Sciatic nerve (tissue), 2 donors: ENCODE data around the gene PRKAA1. TPM values are rescaled to one million over a fixed set of nuclear protein-coding genes. Genes with fewer than 3 reads are reported as not detected.
"Not testable (repeated sequence)": the region's sequence is repeated elsewhere in the genome, so short reads cannot be mapped to it uniquely, and the experiment has no call there.

Experiments
- ATAC-seq: fragments of 200-7000 bp; cut with Tn5 transposase; one replicate; pipeline ENCODE4 v1.9.1; 2020; ENCODE audit warnings: mild to moderate bottlenecking, moderate library complexity
- DNase-seq: peaks from one replicate; pipeline ENCODE4 v3.0.0-alpha.2; 2020; ENCODE audit warnings: low spot score
- intact Hi-C: fragments of 100-400 bp; cut with DNase I; formaldehyde crosslinking; loops from one replicate; pipeline ENCODE4 v1.14.2; 2022
- total RNA-seq: library from RNA; stranded (reverse); fragmentation: NEBNext Ultra II Directional; extraction: Animal tissue kit (Norgen Biotek cat#: 25700); gene quantifications from one replicate; pipeline ENCODE4 v1.2.1, GENCODE V29; 2021
- donor health status: DM: no; HTN: no; CAD: no.
- donor health status: DM: no; HTN: no; CAD: no.

PRKAA1 gene
- total RNA-seq, 1 donor from 2014 or later, result 78.4 TPM

DNA sequence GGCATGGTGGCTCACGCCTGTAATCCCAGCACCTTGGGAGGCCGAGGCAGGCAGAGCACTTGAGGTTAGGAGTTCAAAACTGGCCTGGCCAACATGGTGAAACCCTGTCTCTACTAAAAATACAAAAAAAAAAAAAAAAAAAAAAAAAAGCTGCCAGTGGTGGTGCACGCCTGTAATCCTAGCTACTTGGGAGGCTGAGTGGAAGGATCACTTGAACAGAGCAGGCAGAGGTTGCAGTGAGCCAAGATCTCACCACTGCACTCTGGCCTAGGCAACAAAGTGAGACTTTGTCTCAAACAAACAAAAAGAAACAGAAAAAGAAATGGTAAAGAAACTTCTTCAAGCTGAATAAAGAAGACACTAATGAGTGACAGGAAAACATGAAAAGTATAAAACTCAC is 11.5 kb downstream of the PRKAA1 start:
- DNase-seq, intact Hi-C loops, ATAC-seq: not testable (repeated sequence)

DNA sequence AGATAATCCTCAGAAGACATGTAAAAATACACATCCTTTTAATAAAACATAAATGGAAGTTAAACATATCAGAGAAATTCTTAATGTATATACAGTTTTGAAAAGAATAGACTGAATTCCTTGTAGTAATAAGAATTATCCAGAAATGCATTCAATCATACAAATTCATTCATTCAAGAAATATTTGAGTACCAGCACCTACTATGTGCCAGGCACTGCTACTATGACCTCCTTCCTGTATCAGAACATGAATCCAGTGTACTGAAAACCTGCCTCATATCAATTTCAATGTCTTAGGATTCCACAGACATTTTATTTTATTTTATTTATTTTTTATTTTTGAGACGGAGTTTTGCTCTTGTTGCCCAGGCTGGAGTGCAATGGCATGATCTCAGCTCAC is 13.3 kb downstream of the PRKAA1 start:
- DNase-seq (no peak), ATAC-seq (no peak)
- intact Hi-C loops, result no loop called here

DNA sequence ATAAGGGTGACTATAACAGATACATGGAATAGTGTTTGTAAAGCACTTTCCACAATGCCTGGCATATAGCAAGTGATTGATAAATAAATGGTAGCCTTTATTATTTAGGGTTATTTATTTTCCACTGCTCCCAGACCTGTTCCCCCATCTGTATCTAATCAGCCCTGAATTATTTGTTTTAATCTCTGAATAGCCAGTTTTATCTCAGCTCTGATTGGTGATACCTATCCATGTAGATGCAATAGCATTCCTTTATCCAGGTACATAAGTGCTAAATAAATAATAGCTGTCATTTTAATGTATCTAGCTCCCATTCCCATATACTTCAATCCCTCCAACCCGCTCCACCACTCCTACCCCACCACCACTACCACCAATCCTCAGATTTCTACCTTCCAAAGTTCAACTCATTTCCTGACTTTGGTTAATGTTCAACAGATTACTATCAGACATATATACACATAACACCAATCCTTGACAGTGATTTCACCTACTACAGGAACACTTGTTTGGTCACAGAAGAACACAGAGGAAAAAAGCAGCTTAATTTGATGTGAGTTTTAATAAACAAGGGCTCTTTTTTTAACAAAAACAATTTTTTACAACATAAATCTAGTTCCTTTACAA is 14.0 kb downstream of the PRKAA1 start:
- intact Hi-C loops, result no loop called here
- ATAC-seq (no peak), DNase-seq (no peak)

DNA sequence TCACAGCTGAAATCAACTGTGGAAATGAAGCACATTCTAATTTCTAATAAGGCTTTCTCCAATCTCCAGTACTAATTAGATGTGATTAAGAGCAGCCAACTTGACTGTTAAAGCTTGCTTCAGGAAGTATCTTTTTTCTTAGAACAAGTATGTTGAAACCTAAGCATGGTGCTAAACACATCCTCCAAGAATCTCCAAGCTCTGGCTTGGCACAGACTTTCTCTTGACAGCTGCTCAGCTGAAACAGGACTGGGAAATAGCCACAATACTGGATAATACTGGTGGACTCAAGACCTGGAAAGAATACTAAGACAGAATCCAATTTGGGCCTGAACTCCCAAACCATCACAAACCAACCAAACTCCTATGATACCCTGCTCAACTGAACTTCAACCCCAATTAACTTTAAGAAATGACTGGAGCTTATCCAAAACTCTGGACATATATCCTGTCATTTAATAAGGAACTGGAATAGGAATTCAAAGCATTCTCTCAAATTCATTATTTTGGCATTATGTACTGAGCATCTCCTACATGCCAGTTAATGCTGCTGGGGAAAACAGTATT is 16.2 kb downstream of the PRKAA1 start:
- peak; percentile 80 for ATAC-seq

DNA sequence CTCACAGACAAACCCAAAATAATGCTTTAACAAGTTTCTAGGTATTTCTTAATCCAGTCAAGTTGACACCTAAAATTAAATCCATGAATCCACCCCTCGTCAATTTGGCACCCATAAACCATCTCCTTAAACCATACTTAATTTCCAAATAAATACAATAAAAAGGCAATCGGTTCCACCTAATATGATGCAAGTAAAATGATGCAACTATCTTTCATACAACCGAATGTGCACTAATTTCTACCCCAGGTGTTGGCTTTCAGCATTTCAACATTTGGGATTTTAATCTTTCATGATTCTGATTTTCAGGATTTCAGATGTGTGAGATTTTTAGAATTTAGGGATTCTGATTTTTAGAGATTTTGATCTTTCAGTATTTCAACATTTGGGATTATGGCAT is 17.3 kb downstream of the PRKAA1 start:
- ATAC-seq (no peak), DNase-seq (no peak)
- intact Hi-C loops, result no loop called here

More for the DNA sequence above, 16.2 kb downstream of the PRKAA1 start:
- intact Hi-C loops, result no loop called here
- DNase-seq, result no peak

DNA sequence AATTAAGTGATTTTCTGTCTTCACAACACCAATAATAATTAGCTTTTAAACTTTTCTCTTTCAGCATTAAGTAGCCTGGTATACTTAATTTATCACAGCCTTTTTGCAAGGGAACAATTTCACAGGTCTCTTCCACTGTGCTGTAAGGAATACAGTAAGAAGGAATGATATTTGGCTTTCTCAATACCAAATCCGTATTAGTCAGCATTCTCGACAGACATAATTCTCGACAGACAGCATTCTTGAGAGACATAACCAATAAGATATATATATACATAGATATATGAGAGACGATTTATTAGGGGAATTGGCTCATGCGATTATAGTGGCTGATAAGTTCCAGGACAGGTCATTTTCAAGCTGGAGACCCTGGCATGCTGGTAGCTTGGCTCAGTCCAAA is 18.0 kb downstream of the PRKAA1 start:
- no peak for ATAC-seq
- no peak for DNase-seq
- intact Hi-C loops, result no loop called here

DNA sequence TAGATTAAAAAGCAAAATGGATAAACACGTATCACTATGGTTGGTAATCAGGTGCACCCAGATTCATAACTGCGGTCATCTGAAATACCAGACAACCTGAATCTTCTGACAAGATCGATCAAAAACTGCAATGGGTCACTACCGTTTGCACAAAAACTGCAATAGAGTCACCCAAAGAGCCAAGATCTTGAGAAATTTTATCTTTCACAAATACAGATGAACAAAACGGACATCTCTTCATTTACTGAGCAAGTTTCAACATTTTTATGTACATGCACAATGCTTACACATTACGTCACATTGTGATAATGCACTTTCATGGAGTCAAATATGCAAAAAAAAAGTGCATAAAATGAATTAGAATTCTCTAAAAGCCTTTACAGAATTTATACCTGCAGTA is 18.6 kb downstream of the PRKAA1 start:
- no peak for ATAC-seq
- no peak for DNase-seq
- intact Hi-C loops, result no loop called here

GRCh38 chr5:40778133-40778532 is 20.0 kb downstream of the PRKAA1 start:
- intact Hi-C loops, result no loop called here
- DNase-seq (no peak), ATAC-seq (no peak)

DNA sequence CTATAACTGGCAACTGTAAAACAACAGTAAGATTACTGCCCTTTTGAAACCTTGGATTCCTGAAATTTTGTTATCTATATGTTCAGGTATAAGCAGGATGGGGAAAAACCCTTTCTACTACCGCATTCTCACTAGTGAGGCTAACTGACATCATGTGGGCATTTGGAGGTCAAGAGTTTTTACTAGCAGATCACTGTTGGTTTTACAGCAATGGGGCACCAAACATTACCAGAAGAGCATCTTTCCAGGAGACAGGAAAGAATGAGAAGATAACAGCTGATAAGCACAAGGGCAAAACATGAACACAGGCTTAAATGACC is 21.6 kb downstream of the PRKAA1 start:
- no peak for ATAC-seq
- intact Hi-C loops, result no loop called here
- DNase-seq, result no peak

DNA sequence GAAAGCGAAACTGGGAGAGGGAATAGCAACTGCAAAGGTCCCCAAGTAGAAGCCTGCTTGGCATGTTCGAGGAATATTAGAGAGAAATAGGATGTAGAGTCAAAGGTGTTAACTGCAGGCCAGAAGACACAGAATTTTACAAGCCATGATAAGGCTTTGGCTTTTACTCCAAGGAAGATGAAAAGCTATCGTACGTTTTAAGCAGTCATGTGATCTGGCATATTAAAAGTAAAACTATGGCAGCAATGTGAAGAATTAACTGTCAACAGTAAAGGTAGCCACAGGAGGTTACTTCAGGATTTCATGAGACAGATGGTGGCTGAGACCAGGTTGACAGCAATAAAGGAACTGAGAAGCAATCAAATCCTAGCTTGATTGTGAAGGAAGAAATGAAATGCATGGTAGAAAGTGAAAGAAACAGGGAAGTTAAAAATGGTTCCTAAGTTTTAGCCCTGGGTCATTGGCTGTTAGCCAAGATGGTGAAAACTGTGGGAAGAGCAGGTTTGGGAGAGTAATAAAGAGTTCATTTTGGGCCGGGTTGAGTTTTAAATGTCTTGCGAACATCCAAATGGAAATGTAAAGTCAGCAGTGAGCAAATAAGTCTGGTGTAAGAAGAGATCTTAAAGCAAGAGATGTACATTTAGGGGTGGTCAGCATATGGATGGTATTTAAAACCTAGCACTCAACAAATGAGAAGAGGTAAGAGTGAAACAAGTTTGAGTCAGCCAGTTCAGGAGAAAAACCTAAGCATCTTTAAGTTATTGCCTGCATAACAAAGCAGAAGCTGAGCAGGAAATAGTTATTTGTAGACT is 22.1 kb downstream of the PRKAA1 start:
- intact Hi-C loops, result no loop called here
- ATAC-seq (no peak), DNase-seq (no peak)

GRCh38 chr5:40775085-40775845 is 22.9 kb downstream of the PRKAA1 start:
- no peak for ATAC-seq
- intact Hi-C loops, result no loop called here

DNA sequence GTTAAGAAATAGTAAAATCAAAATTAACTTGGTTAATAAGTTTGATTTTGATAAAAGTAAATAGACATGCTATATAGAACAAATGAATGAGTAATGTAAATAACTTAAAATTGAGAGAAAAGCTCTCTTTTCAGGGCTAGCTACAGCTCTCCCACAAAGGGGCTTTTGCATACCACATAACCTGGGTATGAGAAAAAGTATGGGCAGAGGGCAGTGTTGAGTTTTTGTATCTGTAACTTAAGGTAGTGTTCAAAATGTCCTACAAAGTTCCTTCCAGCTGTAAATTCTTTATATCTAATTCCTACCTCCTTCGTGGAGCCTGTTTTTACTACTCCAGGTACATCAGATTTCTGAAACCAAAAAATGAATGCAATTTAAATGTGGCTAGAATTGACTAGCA is 23.6 kb downstream of the PRKAA1 start:
- intact Hi-C loops, result no loop called here
- no peak for ATAC-seq
- no peak for DNase-seq

More at GRCh38 chr5:40775085-40775845, 22.9 kb downstream of the PRKAA1 start:
- no peak for DNase-seq

GRCh38 chr5:40770764-40771163 is 27.4 kb downstream of the PRKAA1 start:
- ATAC-seq (no peak), DNase-seq (no peak)
- intact Hi-C loops, result no loop called here

- ATAC-seq, result no peak
- intact Hi-C loops, result no loop called here
- DNase-seq, result no peak
Observed at GRCh38 chr5:40762705-40763104, 35.5 kb downstream of the PRKAA1 start.

GRCh38 chr5:40757400-40757799 is 40.8 kb downstream of the PRKAA1 start:
- DNase-seq (no peak), ATAC-seq (no peak)
- intact Hi-C loops, result no loop called here

GRCh38 chr5:40755407-40756365 is 42.5 kb downstream of the PRKAA1 start, which contains the start of gene TTC33:
TTC33 (minus strand) TSS chr5:40755961; CDS start chr5:40747018, 8,943 bp downstream.
- DNase-seq (peak; percentile 97), ATAC-seq (peak; percentile 99)
- intact Hi-C loops, result no loop called here

DNA sequence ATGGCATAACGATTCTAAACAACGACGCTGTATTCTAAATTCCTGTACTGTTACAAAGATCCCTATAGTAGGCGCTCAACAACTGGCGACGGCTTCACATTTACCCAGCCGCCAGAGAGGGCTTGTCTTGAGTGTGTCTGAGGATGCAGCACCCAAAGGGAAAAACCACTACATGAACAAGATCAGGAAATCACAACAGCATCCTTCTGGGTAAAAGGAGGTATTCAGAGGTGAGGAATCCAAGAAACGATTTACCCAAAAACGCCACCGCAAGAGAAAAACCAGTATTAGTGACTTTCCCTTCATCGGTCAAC is 43.1 kb downstream of the PRKAA1 start:
- ATAC-seq (peak; percentile 89), DNase-seq (peak; percentile 79)
- intact Hi-C loops, result no loop called here

DNA sequence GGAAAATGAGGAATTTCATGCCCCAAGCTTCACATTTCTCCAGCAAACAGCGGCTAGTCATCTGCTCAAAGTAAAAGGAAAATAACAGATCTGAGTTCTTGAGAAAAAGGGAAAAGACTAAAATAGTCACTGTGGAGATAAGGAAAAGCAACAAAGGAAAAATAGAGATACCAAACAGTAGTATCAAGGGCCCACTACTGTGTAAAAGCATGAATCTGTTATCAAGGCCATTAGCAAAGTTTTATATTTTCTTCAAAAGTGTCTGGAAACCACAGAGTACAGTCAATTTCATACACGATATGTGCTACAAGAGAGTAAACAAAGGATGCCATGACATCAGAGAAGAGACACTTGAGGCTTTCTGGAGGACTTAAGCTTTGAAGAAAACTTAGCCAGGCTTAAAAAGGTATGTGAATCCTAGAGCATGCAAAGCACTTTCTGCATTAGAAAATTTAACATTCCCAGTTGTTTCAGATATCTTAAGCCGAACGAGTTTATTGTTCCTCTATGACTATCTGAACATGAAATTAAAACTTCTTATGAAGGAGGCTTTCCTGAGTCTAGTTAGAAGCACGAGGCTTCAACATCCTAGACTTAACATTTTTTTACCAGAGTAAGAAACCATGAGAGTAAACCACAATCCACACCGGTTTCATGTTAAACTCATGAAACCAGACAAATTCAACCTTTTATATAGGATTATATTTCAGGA is 43.6 kb downstream of the PRKAA1 start:
- DNase-seq, result no peak
- intact Hi-C loops, result no loop called here
- ATAC-seq, result peak; percentile 1
